ENCODE results near the gene CGAS. TPM values are rescaled to one million over a fixed set of nuclear protein-coding genes. Genes with fewer than 3 reads are reported as not detected.

Gene CGAS
- total and polyA plus RNA-seq, 7 donors, result 1.2 to 5.8 (median 5.0) TPM

- Histone ChIP-seq H3K27ac (no peak overlapping the region), H3K4me1 (no peaks in the 10 kb centered on the region), H3K4me3 (no peak overlapping the region), H3K36me3 (no peaks in the 10 kb centered on the region), H3K9me3 (no peaks in the 10 kb centered on the region), H3K27me3 (no peaks in the 10 kb centered on the region)
- intact Hi-C loops (cut with DNase I), result no loop called here
- WGBS, 2 donors, result 98 to 99% methylated on average over 3 of the region's 3 CpGs
- DNase-seq, result no peak
- TF ChIP-seq POLR2AphosphoS5 (IDR thresholded peaks at IDR 0.05) (no peak), CTCF (IDR thresholded peaks at IDR 0.05) (no peak), EP300 (IDR thresholded peaks at IDR 0.05) (no peak), POLR2A (IDR thresholded peaks at IDR 0.05) (no peak)
Measured at GRCh38 chr6:73413102-73413501, 39.0 kb downstream of the CGAS start.

- no peak for DNase-seq
- H3K9me3 ChIP-seq, result no peaks in the 10 kb centered on the region
- no peaks in the 10 kb centered on the region for H3K27me3 ChIP-seq
- intact Hi-C loops (cut with DNase I), result no loop called here
- no peaks in the 10 kb centered on the region for H3K4me1 ChIP-seq
- no peaks in the 10 kb centered on the region for H3K36me3 ChIP-seq
- no peak overlapping the region for H3K4me3 ChIP-seq
- TF ChIP-seq POLR2A (IDR thresholded peaks at IDR 0.05) (no peak), EP300 (IDR thresholded peaks at IDR 0.05) (no peak), CTCF (IDR thresholded peaks at IDR 0.05) (no peak), POLR2AphosphoS5 (IDR thresholded peaks at IDR 0.05) (no peak)
- WGBS, 2 donors, result 71 to 89% methylated on average over 1 of the region's 1 CpG
- no peak overlapping the region for H3K27ac ChIP-seq
Measured at GRCh38 chr6:73409395-73409794, 42.7 kb downstream of the CGAS start.

DNA sequence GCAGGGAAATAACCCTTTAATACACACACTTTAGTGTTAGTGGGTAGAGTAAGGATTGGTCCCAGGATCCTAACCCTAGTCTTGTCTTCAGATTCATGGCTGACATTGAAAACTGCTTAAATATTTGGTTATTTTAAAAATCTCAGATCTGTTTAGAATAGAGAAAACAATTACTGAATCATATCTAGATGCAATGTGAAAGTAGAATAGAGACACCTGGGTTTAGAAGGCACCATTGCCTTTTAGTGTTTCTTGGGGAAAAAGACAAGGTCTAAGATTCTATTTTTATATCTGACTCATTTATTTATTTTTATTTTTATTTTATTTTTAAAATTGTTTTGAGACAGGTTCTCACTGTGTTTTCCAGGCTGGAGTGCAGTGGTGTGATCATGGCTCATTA lies 51.4 kb downstream of the CGAS start:
- no peak for TF ChIP-seq POLR2A (IDR thresholded peaks at IDR 0.05)
- no peak for TF ChIP-seq CTCF (IDR thresholded peaks at IDR 0.05)
- DNase-seq, result no peak
- H3K4me3 ChIP-seq, result no peak overlapping the region
- no peak overlapping the region for H3K27ac ChIP-seq
- no peaks in the 10 kb centered on the region for H3K4me1 ChIP-seq
- H3K9me3 ChIP-seq, result no peaks in the 10 kb centered on the region
- H3K27me3 ChIP-seq, result no peaks in the 10 kb centered on the region
- no peaks in the 10 kb centered on the region for H3K36me3 ChIP-seq
- intact Hi-C loops (cut with DNase I), result no loop called here

GRCh38 chr6:73395875-73396274 lies 56.2 kb downstream of the CGAS start:
- no peak for TF ChIP-seq CTCF (IDR thresholded peaks at IDR 0.05)
- no peak for TF ChIP-seq POLR2AphosphoS5 (IDR thresholded peaks at IDR 0.05)
- no peak for TF ChIP-seq POLR2A (IDR thresholded peaks at IDR 0.05)
- no peak for TF ChIP-seq EP300 (IDR thresholded peaks at IDR 0.05)
- Histone ChIP-seq H3K9me3 (no peaks in the 10 kb centered on the region), H3K27me3 (no peaks in the 10 kb centered on the region), H3K27ac (no peak overlapping the region), H3K36me3 (no peaks in the 10 kb centered on the region), H3K4me1 (no peaks in the 10 kb centered on the region), H3K4me3 (no peak overlapping the region)
- WGBS, 2 donors, result 96% methylated on average over 10 of the region's 10 CpGs
- intact Hi-C loops (cut with DNase I), result no loop called here
- no peak for DNase-seq

DNA sequence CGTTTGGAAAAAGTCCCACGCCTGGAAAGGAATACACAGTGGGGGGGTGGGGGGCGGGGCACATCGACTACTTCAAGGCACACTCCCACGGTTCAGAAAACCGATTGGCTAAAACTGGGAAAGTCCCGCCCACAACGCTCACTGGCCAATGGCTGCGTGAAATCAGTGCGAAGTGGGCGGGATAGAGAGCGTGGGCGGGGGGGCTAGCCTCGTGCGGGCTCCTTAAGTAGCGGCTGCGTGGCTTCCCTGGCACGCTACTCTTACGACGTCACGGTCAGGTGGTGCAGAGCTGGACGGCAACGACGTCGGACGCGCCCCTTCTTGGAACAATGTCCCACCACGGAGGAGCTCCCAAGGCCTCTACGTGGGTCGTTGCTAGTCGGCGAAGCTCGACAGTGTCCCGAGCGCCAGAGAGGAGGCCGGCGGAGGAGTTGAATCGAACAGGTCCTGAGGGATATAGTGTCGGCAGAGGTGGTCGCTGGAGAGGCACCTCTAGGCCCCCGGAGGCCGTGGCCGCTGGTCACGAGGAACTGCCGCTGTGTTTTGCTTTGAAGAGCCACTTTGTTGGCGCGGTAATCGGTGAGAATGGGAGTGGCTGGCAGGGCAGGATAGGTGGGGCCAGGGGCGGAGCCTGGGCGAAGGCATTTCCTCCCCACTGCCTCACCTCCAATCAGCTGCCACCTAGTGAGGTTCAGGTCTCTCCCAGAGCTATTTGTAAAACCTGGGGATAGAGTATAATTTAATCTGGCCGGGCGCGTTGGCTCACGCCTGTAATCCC lies 57.3 kb downstream of the CGAS start, which contains the start of gene DDX43:
Gene DDX43 (plus strand): TSS at position 252 of the 778 bp plus-strand sequence. CDS start 78 bp downstream, at position 330.
- 75 to 88% methylated on average over 54 of the region's 54 CpGs for WGBS, 2 donors
- peak; percentile 80 for DNase-seq
- Histone ChIP-seq H3K36me3 (no peaks in the 10 kb centered on the region), H3K4me3 (peak within 1 kb of the TSS in 2 of 4 donors; percentile 22 to 36), H3K4me1 (no peaks in the 10 kb centered on the region), H3K27me3 (no peaks in the 10 kb centered on the region), H3K27ac (peak within 1 kb of the TSS in 3 of 4 donors; percentile 36 to 64 (median 60)), H3K9me3 (no peaks in the 10 kb centered on the region)
- TF ChIP-seq CTCF (IDR thresholded peaks at IDR 0.05) (no peak), EP300 (IDR thresholded peaks at IDR 0.05) (no peak), POLR2A (IDR thresholded peaks at IDR 0.05) (no peak), POLR2AphosphoS5 (IDR thresholded peaks at IDR 0.05) (no peak)
- intact Hi-C loops (cut with DNase I), result no loop called here

Measured in sigmoid colon (tissue), 7 donors.